Stimulated activated CD8-positive, alpha-beta memory T cell treated with anti-CD3 and anti-CD28 coated beads, Interleukin-2, amount 100 ng/mL, for 48 hours (primary cell): ENCODE measurements around the gene TIGD4.
A peak's percentile ranks its signal among the peaks of the same experiment; 100 is the strongest.
"Not testable (repeated sequence)": the region's sequence is repeated elsewhere in the genome, so short reads cannot be mapped to it uniquely, and the experiment has no call there.

Source experiments
- DNase-seq, 2 donors: peaks; one replicate each; pipeline ENCODE4 v3.0.0-alpha.2; 2020; ENCODE audit warnings: low read depth in 2 of 2

The TIGD4 gene

GRCh38 chr4:152780267-152780778 is 793 bp upstream of the TIGD4 start:
- no peak for DNase-seq

- peak in 1 of 2 donors; percentile 3 for DNase-seq
Observed at GRCh38 chr4:152778656-152779512, 646 bp downstream of the TIGD4 start.

DNA sequence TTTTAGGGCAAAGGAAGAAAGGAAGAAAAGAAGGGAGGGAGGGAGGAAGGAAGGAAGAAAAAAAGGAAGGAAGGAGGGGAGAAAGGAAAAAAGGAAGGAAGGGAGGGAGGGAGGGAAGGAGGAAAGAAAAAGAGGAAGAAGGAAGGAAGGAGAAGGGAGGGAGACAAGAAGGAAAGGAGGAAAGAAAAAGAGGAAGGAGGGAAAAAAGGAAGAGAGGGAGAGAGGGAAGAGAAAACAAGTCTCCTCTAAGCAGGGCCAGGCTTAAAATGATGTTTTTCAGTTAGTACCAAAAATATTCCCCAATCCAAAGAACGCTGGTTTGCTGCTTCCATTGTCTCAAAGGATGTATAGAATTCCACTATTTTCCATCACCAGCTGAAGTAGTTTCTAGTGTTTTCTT is 2.0 kb downstream of the TIGD4 start:
- no peak for DNase-seq

- no peak for DNase-seq
Observed at GRCh38 chr4:152776352-152776751, 3.2 kb downstream of the TIGD4 start.

DNA sequence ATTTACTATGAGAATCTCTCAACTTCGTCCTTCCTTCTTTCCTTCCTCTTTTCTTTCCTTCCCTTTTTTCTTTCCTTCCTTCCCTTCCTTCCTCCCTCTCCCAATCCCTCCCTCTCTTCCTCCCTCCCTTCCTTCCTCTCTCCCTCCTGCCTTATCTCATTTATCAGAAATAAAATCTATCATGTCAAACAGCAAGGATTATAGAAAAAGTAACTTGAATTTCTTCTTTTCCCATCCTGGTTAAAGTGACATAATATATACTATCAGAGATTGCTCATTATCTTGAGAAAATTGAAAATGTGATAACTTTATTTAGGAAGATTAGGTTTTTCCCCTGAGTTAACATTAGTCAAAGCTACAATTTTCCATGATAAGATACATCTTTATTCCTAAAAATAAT is 5.6 kb downstream of the TIGD4 start:
- DNase-seq = no peak

DNA sequence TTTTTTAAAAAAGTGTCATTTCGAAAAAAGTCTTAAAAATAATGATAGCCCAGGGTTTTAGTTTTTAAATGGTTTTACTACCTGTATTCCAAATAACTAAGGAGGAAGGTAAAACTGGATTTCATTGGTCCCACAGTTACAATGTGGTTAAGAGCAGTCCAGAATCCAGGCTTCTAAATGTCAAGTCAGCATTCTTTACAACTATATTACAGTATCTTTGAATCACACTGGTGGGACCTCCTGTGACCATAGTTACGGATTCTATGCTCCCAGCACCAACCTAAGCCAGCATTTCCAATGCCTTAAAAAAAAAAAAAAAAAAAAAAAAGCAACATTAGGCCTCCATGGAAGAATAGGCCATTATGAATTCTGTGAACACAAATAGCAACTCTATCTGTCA is 6.2 kb downstream of the TIGD4 start:
- DNase-seq = no peak

DNA sequence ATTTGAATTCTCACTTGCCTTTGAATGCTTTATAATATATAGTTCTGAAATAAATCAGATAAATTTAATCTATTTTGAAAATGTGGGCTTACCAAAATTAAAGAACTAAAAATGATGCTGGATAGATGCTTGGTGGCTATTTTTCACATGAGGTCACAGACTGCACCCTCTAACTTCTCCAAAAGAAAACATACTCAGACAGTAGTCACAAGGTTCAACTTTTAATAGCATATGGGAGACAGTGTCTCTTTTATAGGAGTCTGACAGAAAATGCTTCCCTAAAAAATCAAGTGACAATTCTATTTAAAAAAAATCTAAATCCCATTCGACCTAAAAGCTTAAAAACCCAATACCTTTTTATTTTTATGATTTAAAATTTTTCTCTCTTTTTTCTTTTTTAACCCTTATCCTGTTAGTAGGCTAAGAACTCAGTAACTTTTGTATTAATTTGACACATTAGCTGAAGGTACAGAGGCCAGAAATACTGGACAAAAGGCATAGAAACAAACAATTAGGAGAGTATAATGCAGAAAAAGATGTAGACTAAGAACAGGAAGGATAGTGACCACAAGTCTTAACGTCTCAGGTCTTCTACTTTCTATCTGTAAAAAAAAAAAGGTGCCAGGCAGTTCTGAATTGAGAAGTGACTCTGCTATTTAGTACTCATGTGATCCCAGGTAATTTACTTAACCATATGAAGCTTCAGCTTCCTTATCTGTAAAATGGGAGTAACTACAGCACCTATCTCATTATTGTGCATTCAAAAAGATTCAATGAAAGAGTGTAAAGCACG is 7.6 kb downstream of the TIGD4 start:
- no peak for DNase-seq

DNA sequence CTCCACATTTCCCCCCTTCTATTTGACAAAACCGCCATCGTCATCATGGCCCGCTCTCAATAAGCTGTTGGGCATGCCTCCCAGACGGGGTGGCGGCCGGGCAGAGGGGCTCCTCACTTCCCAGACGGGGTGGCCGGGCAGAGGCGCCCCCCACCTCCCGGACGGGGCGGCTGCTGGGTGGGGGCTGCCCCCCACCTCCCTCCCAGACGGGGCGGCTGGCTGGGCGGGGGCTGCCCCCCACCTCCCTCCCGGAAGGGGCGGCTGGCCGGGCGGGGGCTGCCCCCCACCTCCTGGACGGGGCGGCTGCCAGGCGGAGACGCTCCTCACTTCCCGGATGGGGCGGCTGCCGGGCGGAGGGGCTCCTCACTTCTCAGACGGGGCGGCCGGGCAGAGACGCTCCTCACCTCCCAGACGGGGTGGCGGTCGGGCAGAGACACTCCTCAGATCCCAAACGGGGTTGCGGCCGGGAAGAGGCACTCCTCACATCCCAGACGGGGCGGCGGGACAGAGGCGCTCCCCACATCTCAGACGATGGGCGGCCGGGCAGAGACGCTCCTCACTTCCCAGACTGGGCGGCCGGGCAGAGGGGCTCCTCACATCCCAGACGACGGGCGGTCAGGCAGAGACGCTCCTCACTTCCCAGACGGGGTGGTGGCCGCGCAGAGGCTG is 14.3 kb downstream of the TIGD4 start:
- DNase-seq = not testable (repeated sequence)

DNA sequence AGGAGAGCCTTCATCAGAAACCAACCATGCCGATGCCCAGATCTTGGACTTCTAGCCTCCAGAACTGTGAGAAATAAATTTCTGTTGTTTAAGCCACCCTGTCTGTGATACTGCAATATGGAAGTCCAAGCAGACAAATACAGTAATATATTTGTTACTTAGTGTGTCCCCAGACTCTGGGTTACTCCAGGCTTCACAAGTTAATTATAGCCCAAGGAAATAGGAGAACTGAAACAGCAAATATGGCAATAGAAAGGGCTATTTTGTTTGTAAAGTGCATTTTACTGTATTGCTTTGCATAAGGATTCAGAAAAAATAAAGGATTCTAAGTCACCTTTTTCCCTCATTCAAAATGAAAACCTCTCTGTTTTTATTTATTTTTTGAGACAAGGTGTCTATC is 15.7 kb downstream of the TIGD4 start:
- DNase-seq = no peak

GRCh38 chr4:152748619-152749018 is 30.9 kb downstream of the TIGD4 start:
- no peak for DNase-seq

DNA sequence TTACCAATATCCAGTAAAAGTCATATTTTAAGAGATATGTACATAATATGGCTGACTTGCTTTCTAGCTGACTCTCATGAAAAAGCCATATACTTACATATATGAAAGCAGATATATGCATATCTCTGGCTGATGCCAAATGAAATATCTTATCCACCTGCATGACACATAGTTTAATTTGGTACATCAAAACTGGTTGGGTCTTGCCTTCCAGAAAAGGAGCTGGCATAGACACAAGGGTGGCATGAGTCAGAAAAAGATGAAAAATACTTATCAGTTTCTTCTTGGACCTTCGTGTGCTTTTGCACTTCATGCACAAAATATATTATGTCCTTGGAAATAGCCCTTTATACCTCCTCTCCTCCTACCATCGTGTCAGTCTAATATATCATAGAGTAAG is 32.1 kb downstream of the TIGD4 start:
- DNase-seq = no peak

DNA sequence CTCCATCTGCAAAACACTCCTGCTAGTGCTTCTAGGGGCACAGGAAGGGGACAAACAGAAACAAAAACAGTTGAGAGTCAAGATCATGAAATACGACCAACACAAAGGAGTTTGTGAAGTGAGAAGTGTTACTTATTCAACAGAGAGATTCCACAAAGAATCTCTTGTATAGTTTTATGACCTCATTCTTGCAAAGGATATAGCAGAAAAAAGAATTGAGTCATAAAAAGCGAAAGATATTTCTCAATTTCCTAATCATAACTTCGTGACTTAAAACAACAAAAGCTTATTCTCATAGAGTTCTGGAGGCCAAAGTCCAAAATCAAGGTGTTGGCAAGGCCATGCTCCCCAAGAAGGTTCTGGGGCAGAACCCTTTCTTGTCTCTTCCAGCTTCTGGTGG is 40.7 kb downstream of the TIGD4 start:
- DNase-seq = no peak

DNA sequence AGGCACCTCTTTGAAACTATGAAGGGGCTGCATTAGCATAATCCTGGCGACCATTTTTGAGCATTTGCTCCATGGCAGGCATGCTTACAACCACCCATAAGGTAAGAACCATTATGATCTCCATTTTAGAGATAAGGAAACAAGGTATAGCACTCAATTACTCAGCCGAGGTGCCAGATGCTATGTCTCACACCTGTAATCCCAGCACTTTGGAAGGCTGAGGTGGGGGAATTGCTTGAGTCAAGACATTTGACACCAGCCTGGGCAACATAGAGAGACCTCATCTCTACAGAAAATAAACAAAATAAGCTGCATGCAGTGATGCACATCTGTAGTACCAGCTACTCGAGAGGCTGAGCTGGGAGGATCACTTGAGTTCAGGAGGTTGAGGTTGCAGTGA is 43.6 kb downstream of the TIGD4 start:
- no peak for DNase-seq

DNA sequence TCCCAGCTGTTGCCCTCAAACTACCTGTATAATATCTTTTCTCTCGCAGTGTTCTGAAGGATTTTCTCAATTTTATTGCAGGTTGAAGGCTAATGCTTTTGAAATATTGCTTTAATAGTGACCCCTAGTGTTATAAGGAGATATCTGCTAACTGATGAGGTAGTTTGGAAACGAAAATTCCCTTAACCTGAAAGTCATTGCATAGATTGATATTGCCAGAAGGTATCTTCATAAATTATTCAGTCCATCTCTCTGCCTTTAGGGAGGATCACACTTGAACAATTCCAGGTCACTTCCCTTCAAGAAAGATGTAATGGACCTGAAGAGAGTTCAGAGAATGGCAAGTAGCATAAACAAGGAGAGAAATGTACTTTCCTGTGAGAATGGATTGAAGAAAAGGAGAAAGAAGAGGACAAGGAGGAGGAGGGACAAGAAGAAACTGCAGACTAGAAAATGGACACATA is 44.1 kb downstream of the TIGD4 start:
- no peak for DNase-seq

DNA sequence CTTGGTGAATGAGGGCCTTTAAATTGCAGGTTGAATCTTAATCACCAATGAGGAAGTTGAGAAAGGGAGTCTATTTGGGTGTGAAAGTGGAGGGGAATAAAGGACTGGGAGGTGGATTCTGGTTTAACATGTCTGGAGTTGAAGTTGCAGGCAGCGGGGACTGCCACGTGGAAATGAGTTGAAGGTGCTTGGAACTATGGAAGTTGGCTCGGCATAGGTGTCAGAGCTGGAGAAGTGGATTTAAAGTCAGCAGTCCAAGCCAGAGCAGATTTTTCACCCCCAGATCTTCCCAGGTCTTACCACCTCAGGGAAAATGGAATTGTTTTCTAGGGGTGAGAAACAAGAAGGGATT is 44.9 kb downstream of the TIGD4 start:
- no peak for DNase-seq

GRCh38 chr4:152734015-152734698 is 45.4 kb downstream of the TIGD4 start:
- DNase-seq = no peak

DNA sequence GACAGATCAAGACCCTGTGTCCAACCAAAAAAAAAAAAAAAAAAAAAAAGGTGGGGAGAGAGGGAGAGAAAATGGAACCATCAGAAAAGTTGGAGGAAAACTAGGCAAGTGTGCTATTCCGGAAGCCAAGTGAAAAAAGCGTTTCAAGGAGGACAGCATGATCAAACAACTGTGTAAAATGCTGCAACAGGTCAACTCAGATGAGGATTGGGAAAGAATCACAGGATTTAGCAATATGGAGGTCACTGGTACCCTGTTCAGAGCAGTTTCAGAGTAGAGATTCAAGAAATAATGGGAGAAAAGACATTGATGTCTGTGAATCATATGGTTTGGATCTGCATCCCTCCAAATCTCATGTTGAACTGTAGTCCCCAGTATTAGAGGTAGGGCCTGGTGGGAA is 47.5 kb downstream of the TIGD4 start:
- no peak for DNase-seq

DNA sequence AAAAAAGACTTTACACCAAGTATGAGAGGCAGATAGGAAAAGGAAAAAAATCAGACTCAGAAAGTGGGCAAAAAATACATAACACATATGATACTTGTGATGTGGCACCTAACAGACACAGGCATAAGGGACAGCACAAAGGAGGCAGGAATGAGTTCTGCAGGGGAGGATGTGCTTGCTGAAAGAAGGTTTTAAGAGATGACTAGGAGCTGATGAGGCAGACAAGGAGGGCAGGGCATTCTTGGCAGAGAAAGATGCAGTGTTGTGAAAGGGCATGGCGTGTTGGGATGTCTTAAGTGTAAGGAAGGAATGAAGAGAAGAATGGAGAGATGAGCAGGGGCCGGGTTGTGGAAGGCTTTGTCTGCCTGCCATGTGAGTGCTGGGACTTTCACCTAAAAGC is 50.1 kb downstream of the TIGD4 start:
- DNase-seq = no peak

DNA sequence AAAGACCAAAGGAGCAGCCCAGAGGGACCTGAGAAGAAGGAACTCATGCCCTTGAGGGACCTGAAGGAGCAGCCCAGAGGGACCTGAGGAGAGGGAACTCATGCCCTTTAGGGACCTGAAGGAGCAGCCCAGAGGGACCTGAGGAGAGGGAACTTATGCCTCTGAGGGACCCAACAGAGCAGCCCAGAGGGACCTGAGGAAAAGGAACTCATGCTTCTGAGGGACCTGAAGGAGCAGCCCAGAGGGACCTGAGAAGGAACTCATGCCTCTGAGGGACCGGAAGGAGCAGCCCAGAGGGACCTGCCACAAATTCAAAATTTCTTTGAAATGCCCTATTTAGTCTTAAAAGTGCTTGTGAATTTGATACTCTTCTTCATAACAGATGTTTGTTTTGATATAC is 51.2 kb downstream of the TIGD4 start:
- DNase-seq = no peak

DNA sequence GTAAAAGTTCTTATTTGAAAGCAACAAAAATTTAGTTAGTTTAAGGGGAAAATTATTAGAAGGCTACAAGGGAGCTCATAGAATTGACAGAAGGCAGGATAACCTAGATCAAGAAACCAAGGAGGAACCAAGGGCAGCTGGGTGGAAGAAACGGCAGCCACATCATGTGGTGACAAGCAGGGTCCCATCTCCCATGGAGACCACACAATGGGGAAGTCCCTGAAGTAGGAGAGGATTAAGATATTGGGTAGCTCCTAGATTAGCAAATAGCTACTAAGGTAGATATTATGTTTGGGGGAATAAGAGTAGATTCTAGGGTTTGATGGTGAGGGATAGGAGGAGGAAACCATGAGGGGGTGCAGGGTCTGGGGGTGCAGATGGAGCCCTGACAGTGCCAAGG is 51.7 kb downstream of the TIGD4 start:
- DNase-seq = no peak

GRCh38 chr4:152724494-152724893 is 55.0 kb downstream of the TIGD4 start:
- DNase-seq = no peak

DNA sequence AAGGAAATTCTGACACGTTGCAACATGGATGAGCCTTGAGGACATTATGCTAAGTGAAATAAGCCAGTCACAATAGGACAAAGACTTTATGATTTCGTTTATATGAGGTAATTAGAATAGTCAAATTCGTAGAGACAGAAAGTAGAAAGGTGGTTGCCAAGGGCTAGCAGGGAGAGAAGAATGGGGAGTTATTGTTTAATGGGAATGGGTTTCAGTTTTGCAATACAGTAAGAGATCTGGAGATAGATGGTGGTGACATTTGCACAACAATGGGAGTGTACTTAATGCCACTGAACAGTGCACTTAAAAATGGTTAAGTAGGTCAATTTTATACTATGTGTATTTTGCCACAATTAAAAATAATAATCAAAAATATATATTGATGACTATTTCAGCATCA is 56.3 kb downstream of the TIGD4 start:
- DNase-seq = no peak
